Epithelial cell of proximal tubule (primary cell): ENCODE data around the gene S100A10. TPM values are rescaled to one million over a fixed set of nuclear protein-coding genes. Genes with fewer than 3 reads are reported as not detected.
A peak's percentile ranks its signal among the peaks of the same experiment; 100 is the strongest.

Experiments
- DNase-seq: peaks from one replicate; pipeline ENCODE4 v3.0.0-alpha.2; 2011; ENCODE audit warnings: low read depth
- H3K4me3 ChIP-seq: 2 replicates; pipeline ENCODE4 v1.5.1; 2011; ENCODE audit warnings: low read depth, mild to moderate bottlenecking, low read length
- CTCF ChIP-seq: conservative IDR thresholded peaks from 2 replicates; pipeline ENCODE4 v1.5.1; 2012; ENCODE audit warnings: low read depth, mild to moderate bottlenecking, low read length
- total RNA-seq: library from RNA; depleted of rRNA; stranded (reverse); fragments of >200 nt; gene quantifications from 2 replicates; pipeline ENCODE4 v1.2.3, GENCODE V29; 2015

The S100A10 gene
- total RNA-seq, 1 donor from 2014 or later: 394 TPM

- TF ChIP-seq CTCF: peak; percentile 95
- DNase-seq: peak; percentile 79
- H3K4me3 ChIP-seq: no peak overlapping the region
Observed at GRCh38 chr1:152001631-152002584, 8.2 kb upstream of the S100A10 start.

- no peak for DNase-seq
- no peak for TF ChIP-seq CTCF
- H3K4me3 ChIP-seq: no peak overlapping the region
Observed at GRCh38 chr1:152000964-152001630, 7.4 kb upstream of the S100A10 start.

GRCh38 chr1:151998611-151999362 is 5.1 kb upstream of the S100A10 start:
- peak; percentile 98 for DNase-seq
- TF ChIP-seq CTCF: no peak
- no peak overlapping the region for H3K4me3 ChIP-seq

- no peak for TF ChIP-seq CTCF
- H3K4me3 ChIP-seq: no peak overlapping the region
- no peak for DNase-seq
Observed at GRCh38 chr1:151997284-151997570, 3.6 kb upstream of the S100A10 start.

GRCh38 chr1:151995774-151996173 is 2.1 kb upstream of the S100A10 start:
- no peak for DNase-seq
- no peak overlapping the region for H3K4me3 ChIP-seq
- no peak for TF ChIP-seq CTCF

- no peak for TF ChIP-seq CTCF
- peak; percentile 89 for DNase-seq
- H3K4me3 ChIP-seq: no peak overlapping the region
Observed at GRCh38 chr1:151994956-151995355, 1.3 kb upstream of the S100A10 start.
